GM19452 (cell line): Measurements from ENCODE around the gene HSPA2.
"Not testable (repeated sequence)": the region's sequence is repeated elsewhere in the genome, so short reads cannot be mapped to it uniquely, and the experiment has no call there.

Experiments
- ATAC-seq: cut with Tn5 transposase; IDR thresholded peaks from one replicate; pipeline ENCODE4 v1.9.1; 2021; ENCODE audit not compliant: unreplicated experiment

Gene HSPA2

GRCh38 chr14:64513271-64513670 lies 27.3 kb upstream of the HSPA2 start:
- no peak for ATAC-seq

- ATAC-seq = no peak
These were observed 25.5 kb upstream of the HSPA2 start for GRCh38 chr14:64515053-64515452.

GRCh38 chr14:64516969-64517368 lies 23.6 kb upstream of the HSPA2 start:
- ATAC-seq = no peak

GRCh38 chr14:64517667-64518066 lies 22.9 kb upstream of the HSPA2 start:
- ATAC-seq = not testable (repeated sequence)

- ATAC-seq = no peak
These were observed 22.3 kb upstream of the HSPA2 start for GRCh38 chr14:64518229-64518628.

- ATAC-seq = no peak
These were observed 19.8 kb upstream of the HSPA2 start for GRCh38 chr14:64520699-64521098.

- no peak for ATAC-seq
These were observed 17.8 kb upstream of the HSPA2 start for GRCh38 chr14:64522591-64523355.

GRCh38 chr14:64525354-64525753 lies 15.2 kb upstream of the HSPA2 start:
- ATAC-seq = no peak

GRCh38 chr14:64531567-64531966 lies 9.0 kb upstream of the HSPA2 start:
- ATAC-seq = no peak

GRCh38 chr14:64536488-64537245 lies 3.9 kb upstream of the HSPA2 start:
- no peak for ATAC-seq

GRCh38 chr14:64541261-64541971 lies 875 bp downstream of the HSPA2 start:
- ATAC-seq = no peak

GRCh38 chr14:64541972-64542835 lies 1.7 kb downstream of the HSPA2 start:
- no peak for ATAC-seq

GRCh38 chr14:64542836-64543201 lies 2.3 kb downstream of the HSPA2 start:
- no peak for ATAC-seq

GRCh38 chr14:64544607-64545312 lies 4.2 kb downstream of the HSPA2 start:
- no peak for ATAC-seq

- no peak for ATAC-seq
These were observed 8.5 kb downstream of the HSPA2 start for GRCh38 chr14:64549016-64549415.

GRCh38 chr14:64549791-64550620 lies 9.5 kb downstream of the HSPA2 start, which contains the start of gene PPP1R36:
Gene PPP1R36, plus strand, starts transcription at chr14:64549961. Its CDS starts 37 bp downstream, at chr14:64549998.
- ATAC-seq = no peak

- no peak for ATAC-seq
These were observed 10.2 kb downstream of the HSPA2 start for GRCh38 chr14:64550621-64551333.

GRCh38 chr14:64554556-64554955 lies 14.0 kb downstream of the HSPA2 start:
- ATAC-seq = no peak

- no peak for ATAC-seq
These were observed 16.0 kb downstream of the HSPA2 start for GRCh38 chr14:64556526-64556925.
